Measurements from ENCODE around the gene CCRL2.

The CCRL2 gene

GRCh38 chr3:46449755-46450552, 42.9 kb downstream of the CCRL2 start:
- H3K4me3 ChIP-seq = no peak overlapping the region
- no peak overlapping the region for H3K27ac ChIP-seq

- H3K27ac ChIP-seq = no peak overlapping the region
- no peak overlapping the region for H3K4me3 ChIP-seq
Observed at GRCh38 chr3:46453526-46454208, 46.6 kb downstream of the CCRL2 start.

DNA sequence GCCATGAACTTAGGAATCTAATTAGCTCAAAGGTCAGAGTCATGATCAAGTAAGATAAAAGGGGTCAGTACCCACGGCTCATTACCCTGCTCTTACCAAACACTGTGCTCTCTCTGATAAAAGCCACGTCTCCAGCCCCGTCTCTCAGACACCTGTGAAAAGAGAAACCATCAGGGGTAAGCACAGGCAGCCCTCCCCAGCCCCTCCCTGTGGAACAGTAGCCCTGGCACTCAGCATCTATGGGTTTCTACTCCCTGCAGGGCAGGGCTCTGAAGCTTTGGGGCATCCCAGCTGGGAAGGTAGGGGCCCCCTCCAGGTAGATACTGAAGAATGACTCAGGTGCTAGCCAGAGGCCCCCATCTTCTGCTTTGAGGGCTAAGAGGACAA, 47.1 kb downstream of the CCRL2 start:
- Histone ChIP-seq H3K27ac (no peak overlapping the region), H3K4me3 (no peak overlapping the region)

DNA sequence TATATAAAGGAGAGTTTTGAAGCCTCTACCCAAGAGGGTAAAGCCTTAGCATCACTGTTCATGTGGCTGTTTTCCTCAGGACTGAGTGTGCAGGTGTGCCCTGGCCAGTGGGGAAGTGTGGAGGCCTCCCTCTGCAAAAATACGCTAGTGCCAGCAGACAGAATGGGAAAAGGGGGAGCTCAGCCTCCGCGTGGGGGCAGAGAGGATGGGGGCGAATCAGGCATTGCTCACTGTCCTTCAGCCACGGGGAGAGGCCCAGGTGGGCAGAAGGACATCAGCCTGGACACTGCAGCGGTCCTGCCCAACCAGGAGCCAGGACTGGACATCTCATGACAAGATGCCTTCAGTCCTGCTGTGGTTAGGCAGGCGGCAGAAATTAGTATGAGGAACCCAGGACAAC, 47.5 kb downstream of the CCRL2 start:
- H3K27ac ChIP-seq = no peak overlapping the region
- H3K4me3 ChIP-seq = no peak overlapping the region

DNA sequence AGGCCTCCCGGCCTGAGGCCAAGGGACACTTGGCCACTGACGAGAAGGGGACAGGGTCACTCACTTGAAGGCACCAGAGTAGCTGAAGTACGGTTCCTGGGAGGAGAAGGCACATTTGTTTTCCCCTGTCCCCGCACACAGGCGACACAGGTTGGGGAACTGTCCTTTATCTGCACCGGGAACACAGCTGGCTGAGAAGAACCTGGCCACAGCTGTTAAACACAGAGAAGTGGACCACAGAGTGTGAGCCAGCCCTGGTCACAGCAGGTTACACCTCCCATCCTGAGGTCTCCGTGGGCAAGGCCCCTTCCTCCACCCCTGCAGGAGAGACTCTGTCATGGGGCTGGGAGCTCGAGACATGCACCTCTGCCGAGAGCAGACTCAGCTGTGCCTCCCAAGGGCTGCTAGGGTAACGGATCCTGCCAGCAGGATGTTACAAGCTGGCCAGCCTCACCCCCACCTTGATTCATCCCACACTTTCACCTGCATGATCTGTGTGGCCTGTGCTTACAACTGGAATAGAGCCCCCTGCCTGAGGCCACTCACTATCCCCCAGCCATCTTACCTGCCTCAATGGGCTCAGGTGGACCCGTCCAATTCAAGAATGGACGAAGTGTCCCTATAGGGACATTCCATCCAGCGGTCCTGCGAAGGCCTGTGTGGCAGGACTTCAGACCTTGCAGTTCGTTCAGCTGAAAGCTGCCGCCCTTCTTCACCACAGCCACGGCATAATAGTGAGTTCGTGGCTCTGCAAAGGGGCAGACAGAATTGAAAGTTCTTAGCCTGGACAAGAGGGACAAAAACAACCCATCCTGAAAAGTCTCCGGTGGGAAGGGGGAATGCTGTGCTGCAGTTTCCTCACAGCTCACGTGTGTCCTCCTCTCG, 48.4 kb downstream of the CCRL2 start:
- no peak overlapping the region for H3K27ac ChIP-seq
- H3K4me3 ChIP-seq = no peak overlapping the region

GRCh38 chr3:46456118-46456517, 49.1 kb downstream of the CCRL2 start:
- H3K27ac ChIP-seq = no peak overlapping the region

More at GRCh38 chr3:46456118-46456517, 49.1 kb downstream of the CCRL2 start:
- H3K4me3 ChIP-seq = no peak overlapping the region
